Activated CD8-positive, alpha-beta memory T cell treated with anti-CD3 and anti-CD28 coated beads for 48 hours (primary cell): ENCODE results near the gene ZDHHC17.

Experiments used
- DNase-seq, 3 experiments: peaks; one replicate each; pipeline ENCODE4 v3.0.0-alpha.2; 2020; ENCODE audit warnings: low read depth in 2 of 3, low spot score in 2 of 3

The ZDHHC17 gene

DNA sequence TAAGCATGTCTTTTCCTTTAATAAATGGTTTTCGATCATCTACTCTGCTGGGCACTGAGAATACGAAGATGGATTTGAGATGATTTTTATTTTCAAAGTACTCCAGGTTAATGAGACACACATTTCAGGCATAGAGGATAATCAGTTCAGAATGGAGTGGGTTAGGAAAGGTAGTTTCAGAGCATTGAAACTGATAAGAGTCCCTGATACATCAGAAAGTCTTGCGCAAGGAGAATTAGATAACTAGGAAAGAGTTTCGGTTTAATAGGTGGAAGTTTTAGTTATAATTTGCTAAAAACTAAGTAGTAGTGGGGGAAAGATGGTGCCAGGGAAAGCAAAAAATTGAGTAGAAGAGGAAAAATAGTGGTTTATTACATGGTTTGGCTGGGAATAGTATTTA lies 50.1 kb downstream of the ZDHHC17 start:
- no peak for DNase-seq

DNA sequence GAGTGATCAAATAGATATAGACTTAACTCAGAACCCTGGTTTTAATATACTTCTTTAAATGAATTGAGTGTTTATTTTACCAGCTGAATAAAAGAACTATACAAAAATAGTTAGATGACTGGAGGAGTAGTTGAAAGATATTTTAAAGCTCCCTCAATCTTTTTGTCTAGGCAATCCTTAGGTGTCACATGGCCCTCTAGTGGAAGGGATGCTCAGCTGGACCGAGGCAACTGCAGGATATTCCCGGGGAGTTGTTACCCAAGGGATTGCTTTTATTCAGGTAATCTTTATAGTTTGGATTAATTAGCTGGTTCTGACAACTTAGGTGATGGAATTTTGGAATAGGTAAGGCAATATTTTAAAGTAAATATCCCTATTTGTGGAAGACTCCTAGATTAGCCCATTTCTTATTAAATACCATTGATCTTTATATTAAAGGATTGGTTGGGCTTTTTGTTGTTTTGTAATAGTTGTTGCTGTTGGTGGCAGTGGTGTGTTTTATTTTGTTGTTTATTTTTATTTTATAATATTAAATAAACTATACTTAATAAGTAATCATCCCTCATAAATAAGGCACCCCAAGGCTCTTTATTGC lies 57.1 kb downstream of the ZDHHC17 start:
- no peak for DNase-seq

DNA sequence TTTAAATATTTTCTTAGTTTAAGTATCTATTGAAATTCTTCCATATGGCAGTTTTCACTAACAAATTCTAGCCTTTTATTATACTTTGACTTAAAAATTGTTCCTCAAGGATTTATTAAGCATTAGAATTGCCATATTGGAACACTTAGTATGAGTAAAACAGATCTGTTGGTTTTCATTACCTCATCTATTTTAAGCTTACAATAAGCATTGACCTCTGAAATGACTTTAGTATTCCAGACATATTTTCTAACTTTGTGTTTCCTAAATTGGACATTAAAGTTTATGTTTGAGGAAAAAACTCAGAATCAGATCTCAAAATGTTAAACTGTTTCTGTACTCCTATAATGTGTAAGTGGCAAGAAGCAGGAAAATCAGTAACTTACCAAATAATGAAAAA lies 66.5 kb downstream of the ZDHHC17 start:
- no peak for DNase-seq

DNA sequence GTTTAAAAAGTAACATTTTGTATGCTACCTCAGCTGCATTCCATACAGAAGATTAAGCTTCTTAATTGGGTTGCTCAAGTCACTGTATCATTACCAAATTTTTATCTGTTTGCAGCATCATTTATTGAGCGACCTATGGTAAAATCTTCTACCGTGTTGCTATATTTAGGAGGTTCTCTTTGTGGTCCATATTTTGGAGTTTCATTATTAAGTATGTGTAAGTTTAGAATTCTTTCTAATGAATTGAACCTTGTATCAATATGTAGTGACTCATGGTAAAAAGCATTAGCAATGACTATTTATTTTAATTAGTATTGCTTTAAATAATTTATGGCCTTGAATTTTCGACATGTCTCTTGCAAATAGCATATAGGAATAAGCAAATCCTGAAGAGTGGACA lies 72.7 kb downstream of the ZDHHC17 start:
- DNase-seq = no peak

DNA sequence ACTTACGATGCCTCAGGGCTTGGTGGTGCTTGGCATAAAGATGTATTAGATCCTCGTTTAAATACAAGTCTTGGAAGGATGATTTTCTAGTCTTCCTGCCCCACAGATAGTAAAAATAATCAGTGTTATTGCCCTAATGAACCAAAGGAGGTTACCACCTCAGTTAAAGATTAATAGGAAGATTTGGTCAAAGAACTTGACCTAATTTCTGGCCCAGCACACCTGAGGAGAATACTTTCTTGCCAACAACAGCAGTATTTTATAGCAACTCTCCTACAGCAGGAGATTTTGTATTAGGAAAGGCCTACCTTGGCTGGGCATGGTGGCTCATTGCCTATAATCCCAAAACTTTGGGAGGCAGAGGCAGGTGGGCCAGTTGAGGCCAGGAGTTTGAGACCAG lies 83.3 kb downstream of the ZDHHC17 start:
- DNase-seq = no peak

DNA sequence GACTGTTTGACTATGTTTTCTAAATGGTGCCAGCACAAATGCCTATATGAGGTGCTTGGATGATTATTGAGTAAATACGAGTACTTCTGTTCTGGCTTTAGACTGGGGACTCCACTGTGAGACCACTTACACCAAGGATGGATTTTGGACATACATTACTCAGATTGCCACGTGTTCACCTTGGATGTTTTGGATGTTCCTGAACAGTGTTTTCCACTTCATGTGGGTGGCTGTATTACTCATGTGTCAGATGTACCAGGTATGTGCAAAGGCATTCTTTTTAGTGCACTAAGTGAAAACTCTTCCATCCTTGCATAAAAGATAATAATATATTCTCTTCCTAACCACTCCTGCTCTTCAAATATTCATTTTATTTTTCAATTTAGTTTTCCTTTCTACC lies 84.2 kb downstream of the ZDHHC17 start:
- DNase-seq = no peak

DNA sequence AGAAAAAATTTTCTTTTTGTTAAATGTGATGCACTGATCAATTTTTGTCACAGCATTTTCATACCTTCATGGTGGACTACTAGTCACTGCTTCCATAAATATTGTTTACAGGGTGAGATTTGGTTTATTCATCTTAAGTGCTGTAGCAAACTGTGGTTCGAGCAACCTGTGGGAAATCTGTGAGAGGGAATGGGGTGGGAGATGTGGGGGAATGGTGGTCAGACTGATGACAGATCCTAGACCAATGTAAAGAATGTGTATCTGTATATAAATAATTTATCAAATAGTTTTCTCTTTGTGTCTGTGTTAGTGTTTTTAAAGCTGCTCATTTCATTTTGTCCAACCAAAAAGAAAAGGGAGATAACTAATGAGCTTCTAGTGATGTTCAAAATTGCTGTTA lies 88.2 kb downstream of the ZDHHC17 start:
- DNase-seq = no peak

DNA sequence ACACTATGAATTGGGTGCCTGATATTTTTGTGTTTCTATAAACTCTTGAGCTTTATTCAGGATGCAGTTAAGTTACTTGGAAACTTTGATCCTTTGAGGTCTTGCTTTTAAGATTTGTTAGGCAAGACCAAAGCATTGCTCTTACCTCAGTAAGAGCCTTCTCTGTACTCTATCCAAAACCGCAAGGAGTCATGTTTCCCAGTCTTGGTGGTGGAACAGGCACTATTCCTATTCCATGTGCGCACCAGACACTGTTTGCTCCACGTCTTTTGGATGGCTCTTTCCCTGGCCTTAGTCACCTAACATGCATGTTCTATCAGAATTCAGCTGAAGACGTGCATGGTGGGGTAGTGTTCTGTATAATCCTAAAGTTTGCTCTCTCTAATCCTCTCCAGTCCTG lies 91.4 kb downstream of the ZDHHC17 start:
- DNase-seq = no peak

DNA sequence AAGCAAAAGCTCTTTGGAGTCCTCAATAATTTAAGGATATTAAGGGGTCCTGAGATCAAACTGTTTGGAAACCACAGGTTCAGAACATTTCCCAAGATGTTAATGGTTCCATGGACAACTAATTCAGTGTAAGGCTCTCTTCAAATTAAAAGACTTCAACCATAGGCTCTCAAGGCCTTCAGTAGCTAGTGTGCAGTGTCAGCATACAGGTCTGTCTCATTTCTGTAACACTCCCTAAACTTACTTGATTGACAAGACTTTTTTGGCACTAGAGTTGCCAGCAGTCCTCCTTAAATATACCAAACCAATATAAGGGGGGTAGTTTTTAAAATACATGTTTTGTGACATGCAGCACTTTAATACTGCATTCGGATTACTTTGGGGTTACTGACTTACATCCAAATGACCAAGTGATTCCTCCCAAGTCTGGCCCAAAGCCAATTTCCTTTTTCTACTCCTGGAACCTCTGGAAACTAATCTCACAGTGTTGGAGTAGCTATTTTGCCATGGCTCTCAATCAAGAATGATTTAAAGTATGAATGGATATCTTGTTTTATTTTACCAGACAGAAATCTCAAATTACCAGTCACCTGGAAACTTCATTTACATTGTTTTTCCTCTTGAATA lies 92.2 kb downstream of the ZDHHC17 start:
- DNase-seq = no peak

DNA sequence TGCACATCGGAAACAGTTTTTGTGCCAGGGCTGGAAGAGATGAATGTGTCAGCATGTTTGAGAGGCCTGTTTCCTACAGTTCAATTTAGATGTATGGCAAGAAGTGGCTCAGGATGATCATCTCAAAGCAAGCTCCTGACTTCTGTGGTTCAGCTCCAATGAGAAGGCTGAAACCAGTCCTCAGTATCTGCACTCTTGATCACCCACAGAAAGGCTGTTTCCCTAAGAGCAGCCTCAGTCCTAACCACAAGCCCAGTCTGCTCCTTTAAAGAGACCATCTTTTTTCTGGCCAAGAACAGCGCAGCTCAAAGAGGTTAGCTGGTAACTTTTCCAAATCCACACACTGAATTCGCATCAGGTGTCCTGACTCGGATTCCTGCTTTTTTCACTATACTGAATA lies 95.7 kb downstream of the ZDHHC17 start:
- no peak for DNase-seq

DNA sequence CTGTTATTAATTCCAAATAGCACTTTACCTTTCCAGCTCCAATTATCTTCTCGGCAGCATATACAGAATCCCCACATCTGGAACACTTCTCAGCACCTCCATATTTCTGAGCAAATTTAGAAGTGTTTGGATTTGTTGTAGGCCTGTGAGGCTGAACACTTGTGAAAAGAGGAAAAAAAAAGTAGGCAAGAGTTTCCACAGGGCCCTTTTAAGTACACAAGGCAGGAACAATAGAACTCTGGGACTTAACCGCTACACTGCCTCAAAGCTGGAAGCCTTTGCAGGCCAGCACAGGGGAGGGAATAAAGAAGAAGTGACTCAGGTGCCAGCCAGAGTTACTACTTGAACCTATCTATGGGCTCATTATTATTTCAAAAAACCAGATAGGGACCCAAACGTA lies 96.3 kb downstream of the ZDHHC17 start:
- no peak for DNase-seq

DNA sequence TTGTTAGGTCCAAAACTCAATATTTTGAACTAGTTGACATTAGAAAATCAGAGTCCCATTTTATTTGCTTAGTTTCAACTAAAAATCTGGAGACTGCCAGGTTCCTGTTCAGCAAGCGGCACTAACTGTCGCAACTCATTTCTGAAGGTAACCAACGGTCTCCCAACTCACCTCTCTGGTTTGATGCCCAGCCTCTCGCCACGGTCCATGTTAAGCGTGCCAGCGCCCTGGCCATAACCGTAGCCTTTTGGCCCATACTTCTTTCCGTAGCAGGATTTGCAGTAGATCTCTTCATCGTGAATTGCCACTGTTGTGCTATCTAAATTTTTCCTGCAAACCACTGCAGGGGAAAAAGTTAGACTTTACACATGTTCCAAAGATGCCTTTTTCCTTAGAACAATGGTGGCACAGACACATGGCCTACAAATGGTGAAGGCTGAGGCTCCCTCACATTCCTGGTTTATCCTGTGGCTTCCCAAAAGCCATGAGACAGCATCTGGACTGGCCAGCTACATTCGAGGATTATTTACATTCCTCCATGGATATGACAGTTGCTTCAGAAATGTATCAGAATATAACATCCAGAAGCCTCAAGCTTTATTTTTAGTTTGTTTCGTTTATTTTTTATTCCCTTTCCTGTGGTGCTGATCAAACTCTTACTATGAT lies 99.2 kb downstream of the ZDHHC17 start:
- no peak for DNase-seq

DNA sequence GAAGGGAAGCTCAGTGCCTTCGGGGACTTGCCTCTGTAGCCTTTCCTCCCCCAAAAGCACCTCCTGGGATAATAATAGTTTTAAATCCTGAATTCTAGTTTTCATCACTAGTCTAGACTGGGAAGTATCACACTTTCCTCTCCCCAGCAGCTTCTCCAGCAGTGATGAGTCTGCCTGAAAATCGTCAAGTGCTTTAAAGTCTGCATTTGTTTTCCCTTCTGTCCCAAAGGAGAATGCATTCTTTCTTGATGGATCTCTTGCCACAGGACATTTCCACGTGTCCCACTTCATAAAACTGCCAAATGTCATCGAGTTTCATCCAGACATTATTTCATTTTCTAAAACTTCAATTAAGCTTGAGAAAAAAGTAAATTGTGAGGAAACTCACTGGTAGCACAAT lies 99.9 kb downstream of the ZDHHC17 start:
- DNase-seq = no peak

DNA sequence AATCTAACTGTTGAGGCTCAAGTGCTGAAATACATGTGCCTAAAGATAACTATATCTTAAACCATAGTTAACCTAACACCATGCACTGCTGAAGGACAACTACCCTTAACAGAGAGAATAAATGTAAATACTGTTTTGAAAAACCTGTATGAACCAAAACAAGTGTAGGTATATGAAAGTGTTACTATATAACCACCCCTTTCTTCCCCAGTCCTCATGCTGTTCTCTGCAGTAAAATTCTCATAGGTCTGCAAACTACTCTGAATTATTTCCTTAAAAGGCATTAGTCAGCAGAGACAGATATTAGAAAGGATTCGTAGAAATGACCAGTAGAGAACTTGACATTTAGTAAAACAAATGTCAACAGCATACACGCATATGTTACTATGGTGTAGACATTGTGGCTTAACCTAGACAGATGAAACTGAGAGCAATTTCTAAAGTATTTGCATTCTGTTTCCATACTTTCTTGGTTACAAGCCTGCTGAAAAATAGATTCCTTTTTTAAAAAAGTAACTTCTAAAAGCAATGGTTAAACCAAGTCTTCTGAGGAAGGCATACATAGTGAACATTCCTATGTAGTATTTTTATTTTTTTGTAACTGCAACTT lies 101.0 kb downstream of the ZDHHC17 start:
- no peak for DNase-seq

DNA sequence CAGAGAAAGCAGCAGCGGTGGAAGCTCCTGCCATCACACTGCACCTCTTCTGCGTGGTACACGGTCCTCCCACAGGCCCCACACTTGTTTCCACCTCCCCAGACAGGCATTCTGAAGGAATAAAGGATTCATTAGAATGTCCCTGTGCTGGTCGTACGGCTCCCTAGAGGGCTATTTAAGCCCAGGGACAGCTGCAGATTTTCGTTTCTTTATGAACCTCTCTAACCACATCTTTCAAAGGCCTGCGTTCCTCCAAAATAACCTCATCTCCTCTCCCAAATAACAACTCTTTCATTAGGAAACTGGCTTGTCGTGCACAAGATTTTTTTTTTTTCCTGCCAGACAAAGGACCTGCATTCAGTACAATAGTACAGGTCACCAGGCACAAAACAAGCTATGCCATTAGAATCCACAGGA lies 102.2 kb downstream of the ZDHHC17 start:
- no peak for DNase-seq

DNA sequence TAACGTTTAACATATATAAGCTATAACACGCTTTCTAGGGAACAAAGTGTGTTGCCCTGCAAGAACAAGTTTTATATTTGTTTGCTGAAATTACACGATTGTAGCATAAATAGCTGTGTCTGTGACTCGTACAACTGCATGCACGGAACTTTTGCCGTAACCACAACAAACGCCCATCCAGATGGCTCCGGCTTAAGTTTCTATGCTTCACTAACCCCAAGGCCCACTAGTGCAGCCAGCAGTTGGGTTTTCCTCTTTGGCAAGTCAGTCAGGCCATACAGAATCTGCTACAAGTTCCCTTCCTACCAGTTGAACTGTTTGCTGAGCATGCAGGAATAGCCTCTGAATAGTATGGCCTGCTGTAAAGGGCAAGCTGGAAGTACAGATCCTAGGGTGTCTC lies 102.8 kb downstream of the ZDHHC17 start:
- DNase-seq = no peak

DNA sequence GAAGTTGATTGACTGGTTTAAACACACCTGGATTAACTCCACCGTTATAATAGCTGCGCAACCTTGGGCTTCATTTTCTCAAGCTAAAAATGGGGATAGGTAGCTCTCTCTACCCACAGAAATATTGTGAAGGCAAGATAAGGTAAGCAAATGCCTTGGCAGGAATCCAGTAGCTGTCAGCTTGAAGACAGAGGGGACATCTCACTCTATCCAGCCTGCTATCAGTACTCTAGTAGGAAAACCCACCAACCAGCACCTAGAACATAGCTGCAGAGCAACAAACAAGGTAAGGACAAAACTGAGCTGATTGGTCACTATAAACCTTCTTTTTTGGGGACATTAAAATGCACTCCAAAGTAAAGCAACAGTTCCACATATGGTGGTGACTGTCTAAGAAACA lies 107.2 kb downstream of the ZDHHC17 start:
- DNase-seq = no peak

DNA sequence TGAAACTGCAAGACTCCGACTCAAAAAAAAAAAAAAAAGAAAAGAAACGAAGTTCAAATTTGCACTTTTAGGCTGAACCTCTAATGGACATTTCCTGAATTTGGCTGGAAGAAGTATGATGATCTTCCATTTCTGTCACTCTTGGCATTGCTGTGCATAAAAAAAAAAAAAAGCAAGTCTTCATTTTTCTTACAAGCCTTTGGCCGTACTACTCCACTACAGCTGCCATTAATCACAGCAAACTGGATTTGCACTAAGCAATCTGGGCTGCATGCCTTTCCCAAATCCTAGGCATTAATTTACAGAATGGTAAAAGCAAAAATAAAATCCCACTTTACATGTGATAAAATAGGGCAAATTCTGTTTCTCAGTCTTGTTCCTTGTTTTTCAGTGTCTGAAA lies 107.8 kb downstream of the ZDHHC17 start:
- DNase-seq = no peak

DNA sequence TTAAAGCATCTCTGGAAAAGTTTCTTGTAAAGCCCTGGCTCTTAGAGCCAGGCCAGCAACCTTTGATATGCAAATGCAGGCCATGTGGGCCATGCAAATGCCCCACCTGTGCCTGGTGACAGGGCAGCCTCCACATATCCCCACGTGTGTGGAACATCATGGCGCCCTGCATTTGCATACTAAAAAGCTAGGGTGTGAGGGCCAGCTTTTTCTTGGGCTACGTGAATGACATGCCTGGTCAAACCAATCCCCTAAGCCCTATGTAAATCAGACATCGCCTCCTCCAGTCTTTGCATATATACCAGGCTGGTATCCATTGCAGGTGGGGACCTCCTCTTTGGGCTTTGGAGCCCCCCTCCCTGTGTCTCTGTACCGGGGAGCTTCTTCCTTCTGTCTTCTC lies 108.5 kb downstream of the ZDHHC17 start:
- DNase-seq = no peak

DNA sequence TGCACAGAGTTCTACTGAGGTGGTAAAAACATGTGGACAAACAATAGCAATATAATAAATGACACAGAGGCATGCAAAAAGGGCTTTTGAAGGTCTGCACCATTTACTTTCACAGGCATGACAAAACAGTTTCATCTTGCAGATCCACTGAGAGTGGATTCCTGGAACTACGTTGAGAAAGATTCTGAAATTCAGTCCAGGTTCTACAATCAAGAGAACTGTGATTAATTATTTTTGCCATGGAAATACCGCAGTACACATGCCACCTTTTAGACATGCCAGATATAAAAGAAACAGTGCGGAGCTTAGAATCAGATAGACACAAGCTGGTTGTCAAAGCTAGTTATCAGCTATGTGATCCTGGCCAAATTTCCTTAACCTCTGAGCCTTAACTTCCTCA lies 110.1 kb downstream of the ZDHHC17 start:
- no peak for DNase-seq

DNA sequence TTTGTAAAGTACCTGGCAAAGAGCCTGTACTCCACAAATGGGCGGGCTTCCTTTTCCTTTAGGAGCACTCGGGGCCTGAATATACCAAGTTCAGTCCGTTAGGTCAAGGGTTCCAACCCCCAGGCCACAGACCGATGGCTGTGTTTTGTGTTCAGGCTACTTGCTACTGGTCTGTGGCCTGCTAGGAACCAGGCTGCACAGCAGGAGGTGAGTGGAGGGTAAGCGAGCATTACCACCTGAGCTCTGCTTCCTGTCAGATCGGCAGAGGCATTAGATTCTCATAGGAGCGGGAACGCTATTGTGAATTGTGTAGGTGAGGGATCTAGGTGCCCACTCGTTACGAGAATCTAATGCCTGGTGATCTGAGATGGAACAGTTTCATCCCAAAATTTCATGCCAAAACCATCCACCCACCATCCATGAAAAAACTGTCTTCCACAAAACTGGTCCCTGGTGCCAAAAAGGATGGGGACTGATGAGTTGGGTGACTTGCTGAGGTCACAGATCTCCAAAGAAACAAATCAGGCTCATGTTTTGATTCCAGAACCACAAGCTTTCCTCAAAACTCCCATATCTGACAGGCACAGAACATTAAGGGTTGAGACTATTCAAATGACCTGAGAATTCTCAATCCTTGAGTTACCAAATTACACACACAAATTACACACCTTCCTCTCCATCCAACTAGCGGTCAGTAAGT lies 110.7 kb downstream of the ZDHHC17 start:
- DNase-seq = no peak

DNA sequence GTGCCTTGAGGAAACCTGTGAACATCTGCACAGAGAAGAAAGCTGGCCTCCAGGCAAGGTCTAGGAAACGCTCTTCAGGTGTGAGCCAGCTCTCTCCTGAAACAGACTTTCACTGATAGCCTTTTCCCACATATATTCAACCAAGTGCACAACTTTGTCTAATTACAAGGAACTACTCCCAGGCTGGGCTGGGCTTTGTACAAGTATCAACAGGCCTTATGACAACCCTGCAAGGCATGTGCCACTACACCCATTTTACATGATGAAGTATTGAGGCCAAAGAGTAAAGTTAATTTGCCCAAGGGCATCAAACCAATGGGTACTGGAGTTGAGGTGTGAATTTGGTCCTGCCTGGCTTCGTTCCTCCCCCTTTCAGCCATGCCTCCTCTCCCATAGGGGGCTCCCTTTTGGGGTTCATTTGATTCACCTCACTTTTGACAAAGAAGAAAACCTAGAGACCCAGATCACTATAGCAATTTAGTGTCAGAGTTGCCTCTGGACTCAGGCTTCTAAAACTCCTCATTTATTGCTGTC lies 112.8 kb downstream of the ZDHHC17 start:
- DNase-seq = no peak
